ENCODE measurements around the gene CCDC82. TPM values are rescaled to one million over a fixed set of nuclear protein-coding genes. Genes with fewer than 3 reads are reported as not detected.

Gene CCDC82
- polyA plus RNA-seq, 2 donors: 6.8 to 10.4 TPM

DNA sequence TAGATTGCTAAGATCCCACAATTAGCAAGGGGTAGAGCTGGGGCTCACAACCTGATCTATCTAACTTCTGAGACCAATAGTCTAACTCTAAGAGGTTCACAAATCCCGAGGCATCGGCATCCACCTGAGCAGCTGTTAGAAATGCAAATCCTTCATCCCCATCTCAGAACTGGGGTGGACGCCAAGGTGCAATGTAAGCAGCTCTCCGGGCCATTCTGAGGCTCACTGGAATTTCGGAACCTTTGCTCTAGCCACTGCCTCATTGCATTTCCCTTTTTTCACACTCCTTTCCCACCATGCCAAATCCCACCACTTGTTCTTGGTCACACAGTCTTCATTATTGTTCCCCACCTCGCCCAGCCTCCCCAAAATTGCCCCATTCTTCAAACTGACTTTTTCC lies 76.5 kb downstream of the CCDC82 start:
- peaks cover 2 to 9% of the 10 kb centered on the region in 2 donors for H3K4me1 ChIP-seq (ENCODE audit: control insufficient read depth in 2 of 2, insufficient read depth in 2 of 2, low read length in 1 of 2)
- H3K27ac ChIP-seq (ENCODE audit: low read depth in 2 of 2, low read length in 1 of 2): no peak overlapping the region

DNA sequence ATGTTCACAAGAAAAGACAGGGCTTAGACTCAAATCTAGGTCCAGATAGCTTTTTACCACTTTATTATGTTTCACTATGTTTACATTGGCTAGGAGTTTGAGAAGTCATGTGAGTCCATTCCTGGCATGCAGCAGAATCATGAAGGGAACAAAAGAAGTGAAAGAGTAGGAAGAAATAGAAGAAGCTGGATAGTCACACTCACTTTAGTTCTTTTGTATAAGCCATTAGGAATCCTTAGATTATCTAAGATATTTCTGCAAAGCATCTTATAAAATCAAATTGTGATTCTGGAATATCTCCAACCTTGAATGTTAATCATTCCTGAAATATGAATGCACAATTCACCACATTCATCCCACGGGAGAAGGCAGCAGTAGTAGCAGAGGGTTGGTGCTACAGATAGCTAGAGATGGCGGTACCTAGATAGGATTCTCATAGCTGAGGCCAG lies 78.6 kb downstream of the CCDC82 start:
- H3K4me1 ChIP-seq (ENCODE audit: control insufficient read depth in 2 of 2, insufficient read depth in 2 of 2, low read length in 1 of 2): peaks cover 2 to 4% of the 10 kb centered on the region in 2 donors
- no peaks in the 10 kb centered on the region for H3K27me3 ChIP-seq (ENCODE audit: control insufficient read depth in 1 of 2, insufficient read depth in 2 of 2, low read length in 2 of 2)
- H3K4me3 ChIP-seq (ENCODE audit: low read depth in 1 of 2, low read length in 2 of 2): no peak overlapping the region
- H3K27ac ChIP-seq (ENCODE audit: low read depth in 2 of 2, low read length in 1 of 2): peak overlapping the region in 1 of 2 donors; percentile 44
- H3K9me3 ChIP-seq (ENCODE audit: control insufficient read depth in 2 of 2, insufficient read depth in 1 of 2, low read depth in 1 of 2, low read length in 1 of 2): no peaks in the 10 kb centered on the region
- no peaks in the 10 kb centered on the region for H3K36me3 ChIP-seq (ENCODE audit: control insufficient read depth in 2 of 2, insufficient read depth in 2 of 2, low read length in 1 of 2)
- 34 to 45% methylated on average over 2 of the region's 2 CpGs for WGBS, 2 donors

More for the DNA sequence above, 76.5 kb downstream of the CCDC82 start:
- no peaks in the 10 kb centered on the region for H3K9me3 ChIP-seq (ENCODE audit: control insufficient read depth in 2 of 2, insufficient read depth in 1 of 2, low read depth in 1 of 2, low read length in 1 of 2)
- H3K27me3 ChIP-seq (ENCODE audit: control insufficient read depth in 1 of 2, insufficient read depth in 2 of 2, low read length in 2 of 2): no peaks in the 10 kb centered on the region
- WGBS, 2 donors: 87% methylated on average over 6 of the region's 6 CpGs
- no peak overlapping the region for H3K4me3 ChIP-seq (ENCODE audit: low read depth in 1 of 2, low read length in 2 of 2)
- no peaks in the 10 kb centered on the region for H3K36me3 ChIP-seq (ENCODE audit: control insufficient read depth in 2 of 2, insufficient read depth in 2 of 2, low read length in 1 of 2)

DNA sequence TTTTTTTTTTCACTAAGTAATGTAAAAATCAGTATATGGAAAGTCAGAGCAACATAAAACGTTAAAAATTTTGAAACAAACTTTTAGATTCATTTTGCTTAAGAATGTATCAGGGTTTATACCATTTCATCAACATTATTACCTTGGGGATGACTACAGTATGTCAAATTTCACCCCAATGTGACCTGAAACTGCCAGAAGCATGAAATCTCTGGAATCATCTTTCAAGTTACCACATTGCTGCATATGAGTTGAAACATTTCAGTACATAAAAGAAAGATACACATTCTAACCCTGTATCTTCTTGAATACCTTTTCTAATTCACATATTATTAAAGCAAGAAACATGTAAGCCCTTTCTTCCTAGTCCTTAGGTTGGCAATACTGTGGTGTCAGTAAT lies 79.5 kb downstream of the CCDC82 start:
- Histone ChIP-seq H3K4me3 (ENCODE audit: low read depth in 1 of 2, low read length in 2 of 2) (no peak overlapping the region), H3K36me3 (ENCODE audit: control insufficient read depth in 2 of 2, insufficient read depth in 2 of 2, low read length in 1 of 2) (no peaks in the 10 kb centered on the region), H3K27me3 (ENCODE audit: control insufficient read depth in 1 of 2, insufficient read depth in 2 of 2, low read length in 2 of 2) (no peaks in the 10 kb centered on the region), H3K27ac (ENCODE audit: low read depth in 2 of 2, low read length in 1 of 2) (no peak overlapping the region), H3K4me1 (ENCODE audit: control insufficient read depth in 2 of 2, insufficient read depth in 2 of 2, low read length in 1 of 2) (peaks cover 2% of the 10 kb centered on the region in 2 donors), H3K9me3 (ENCODE audit: control insufficient read depth in 2 of 2, insufficient read depth in 1 of 2, low read depth in 1 of 2, low read length in 1 of 2) (no peaks in the 10 kb centered on the region)
- WGBS, 2 donors: 70 to 77% methylated on average over 1 of the region's 1 CpG

DNA sequence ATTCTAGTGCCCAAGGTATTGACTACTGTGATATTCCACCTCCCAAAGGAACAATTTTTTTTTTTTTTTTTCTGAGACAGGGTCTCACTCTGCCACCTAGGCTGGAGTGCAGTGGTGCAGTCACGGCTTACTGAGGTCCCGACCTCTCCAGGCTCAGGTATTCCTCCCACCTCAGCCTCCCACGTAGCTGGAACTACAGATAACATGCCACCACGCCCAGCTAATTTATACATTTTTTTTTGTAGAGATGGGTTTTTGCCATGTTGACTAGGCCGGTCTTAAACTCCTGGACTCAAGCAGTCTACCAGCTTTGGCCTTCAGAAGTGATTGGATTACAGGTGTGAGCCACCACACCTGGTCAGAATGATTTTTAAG lies 80.1 kb downstream of the CCDC82 start:
- no peaks in the 10 kb centered on the region for H3K27me3 ChIP-seq (ENCODE audit: control insufficient read depth in 1 of 2, insufficient read depth in 2 of 2, low read length in 2 of 2)
- H3K4me1 ChIP-seq (ENCODE audit: control insufficient read depth in 2 of 2, insufficient read depth in 2 of 2, low read length in 1 of 2): peaks cover under 1 to 2% of the 10 kb centered on the region in 2 donors
- no peak overlapping the region for H3K4me3 ChIP-seq (ENCODE audit: low read depth in 1 of 2, low read length in 2 of 2)
- WGBS, 2 donors: 62 to 71% methylated on average over 5 of the region's 5 CpGs
- peak overlapping the region in 1 of 2 donors; percentile 34 for H3K27ac ChIP-seq (ENCODE audit: low read depth in 2 of 2, low read length in 1 of 2)
- H3K9me3 ChIP-seq (ENCODE audit: control insufficient read depth in 2 of 2, insufficient read depth in 1 of 2, low read depth in 1 of 2, low read length in 1 of 2): no peaks in the 10 kb centered on the region
- no peaks in the 10 kb centered on the region for H3K36me3 ChIP-seq (ENCODE audit: control insufficient read depth in 2 of 2, insufficient read depth in 2 of 2, low read length in 1 of 2)

DNA sequence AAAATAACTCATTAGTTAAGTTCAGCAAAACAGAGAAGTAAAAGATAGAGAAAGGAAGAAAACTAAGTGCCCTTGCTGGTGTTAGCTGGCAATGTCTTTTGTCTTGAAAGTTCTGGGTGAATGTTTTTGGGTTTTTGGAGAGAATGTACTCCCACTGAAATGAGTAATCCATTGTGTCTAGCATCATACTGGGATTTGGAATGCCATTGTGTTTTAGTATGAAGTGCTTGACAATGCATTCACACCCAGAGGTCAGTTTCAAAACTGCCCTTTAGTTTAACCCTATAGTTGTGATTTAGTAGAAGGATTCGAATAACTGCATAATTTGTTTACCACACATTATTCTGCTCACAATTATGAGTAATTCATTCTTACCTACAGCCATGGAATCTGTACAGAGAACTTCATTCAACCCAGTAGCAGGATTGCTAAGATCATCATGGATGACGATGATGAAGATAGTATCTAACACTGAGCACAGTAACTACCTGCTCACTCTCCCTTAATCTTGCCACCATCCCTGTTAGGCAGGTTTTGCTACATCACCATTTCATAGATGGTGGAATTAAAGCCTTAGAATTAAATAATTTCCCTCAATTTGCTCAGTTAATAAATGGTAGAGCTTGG lies 80.6 kb downstream of the CCDC82 start:
- Histone ChIP-seq H3K4me3 (ENCODE audit: low read depth in 1 of 2, low read length in 2 of 2) (no peak overlapping the region), H3K27ac (ENCODE audit: low read depth in 2 of 2, low read length in 1 of 2) (peak overlapping the region in 1 of 2 donors; percentile 34), H3K4me1 (ENCODE audit: control insufficient read depth in 2 of 2, insufficient read depth in 2 of 2, low read length in 1 of 2) (peaks cover 0 to 2% of the 10 kb centered on the region in 2 donors), H3K27me3 (ENCODE audit: control insufficient read depth in 1 of 2, insufficient read depth in 2 of 2, low read length in 2 of 2) (no peaks in the 10 kb centered on the region), H3K9me3 (ENCODE audit: control insufficient read depth in 2 of 2, insufficient read depth in 1 of 2, low read depth in 1 of 2, low read length in 1 of 2) (no peaks in the 10 kb centered on the region), H3K36me3 (ENCODE audit: control insufficient read depth in 2 of 2, insufficient read depth in 2 of 2, low read length in 1 of 2) (no peaks in the 10 kb centered on the region)
- WGBS, 2 donors: 69 to 77% methylated on average over 2 of the region's 2 CpGs

DNA sequence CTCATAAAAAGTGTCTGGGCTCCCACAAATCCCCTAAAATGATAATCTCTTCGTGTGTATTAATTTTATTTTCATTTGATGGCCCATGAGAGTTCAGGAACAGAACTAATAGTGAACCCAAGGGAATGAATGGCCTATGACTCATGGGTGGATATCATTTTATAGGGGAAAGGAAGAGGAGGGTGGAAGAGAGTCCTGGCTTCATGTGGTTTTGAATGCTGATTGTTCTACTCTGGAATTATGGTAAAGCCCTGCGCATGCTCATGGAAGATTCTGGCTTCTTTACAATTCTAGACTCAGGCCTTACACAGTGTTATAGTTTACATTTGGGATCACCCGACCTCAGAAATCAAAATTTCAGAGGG lies 82.0 kb downstream of the CCDC82 start:
- WGBS, 2 donors: 30 to 37% methylated on average over 3 of the region's 3 CpGs
- no peaks in the 10 kb centered on the region for H3K36me3 ChIP-seq (ENCODE audit: control insufficient read depth in 2 of 2, insufficient read depth in 2 of 2, low read length in 1 of 2)
- peak overlapping the region; percentile 85 to 93 for H3K27ac ChIP-seq (ENCODE audit: low read depth in 2 of 2, low read length in 1 of 2)
- H3K9me3 ChIP-seq (ENCODE audit: control insufficient read depth in 2 of 2, insufficient read depth in 1 of 2, low read depth in 1 of 2, low read length in 1 of 2): no peaks in the 10 kb centered on the region
- no peaks in the 10 kb centered on the region for H3K4me1 ChIP-seq (ENCODE audit: control insufficient read depth in 2 of 2, insufficient read depth in 2 of 2, low read length in 1 of 2)
- H3K4me3 ChIP-seq (ENCODE audit: low read depth in 1 of 2, low read length in 2 of 2): peak overlapping the region in 1 of 2 donors; percentile 8
- no peaks in the 10 kb centered on the region for H3K27me3 ChIP-seq (ENCODE audit: control insufficient read depth in 1 of 2, insufficient read depth in 2 of 2, low read length in 2 of 2)

DNA sequence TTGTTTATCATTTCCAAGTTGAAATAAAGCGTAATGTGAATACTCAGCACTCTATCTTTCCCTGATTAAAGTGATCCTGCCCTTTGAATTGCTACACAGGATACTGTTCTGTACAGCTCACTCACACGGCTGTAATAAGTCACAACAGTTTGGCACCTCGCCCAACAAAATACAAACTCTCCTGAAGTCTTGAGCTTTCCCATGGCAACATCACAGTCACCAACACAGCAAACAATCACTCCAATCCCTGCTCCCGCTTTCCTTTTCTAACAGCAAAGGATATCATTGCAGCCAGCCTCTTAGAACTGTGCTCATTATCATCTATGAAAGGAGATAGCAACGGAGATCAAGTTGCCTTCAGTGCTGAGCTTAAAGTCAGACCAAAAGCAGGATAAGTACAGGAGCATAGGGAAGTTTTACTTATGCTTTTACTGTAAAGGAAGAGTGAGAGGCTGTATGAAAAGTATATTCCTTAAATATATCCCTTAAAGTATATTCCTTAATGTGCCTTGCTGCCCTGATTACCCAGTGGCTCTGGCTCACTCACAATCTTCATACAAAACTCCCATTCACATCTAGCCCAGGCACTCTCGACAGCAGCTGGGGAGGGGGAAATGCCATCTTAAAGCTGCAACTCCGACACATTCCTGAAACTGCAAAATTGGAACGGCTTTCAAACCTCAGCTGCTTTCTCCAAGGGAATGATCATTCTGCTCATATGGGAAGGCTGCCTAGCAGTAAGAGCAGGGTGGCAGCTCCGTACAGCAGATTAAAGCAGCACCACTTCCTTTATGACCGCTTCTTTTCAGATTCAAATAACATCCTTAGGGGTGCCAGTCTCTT lies 82.6 kb downstream of the CCDC82 start:
- 14% methylated on average over 10 of the region's 10 CpGs for WGBS, 2 donors
- Histone ChIP-seq H3K27me3 (ENCODE audit: control insufficient read depth in 1 of 2, insufficient read depth in 2 of 2, low read length in 2 of 2) (no peaks in the 10 kb centered on the region), H3K9me3 (ENCODE audit: control insufficient read depth in 2 of 2, insufficient read depth in 1 of 2, low read depth in 1 of 2, low read length in 1 of 2) (no peaks in the 10 kb centered on the region), H3K4me3 (ENCODE audit: low read depth in 1 of 2, low read length in 2 of 2) (peak overlapping the region in 1 of 2 donors; percentile 8), H3K27ac (ENCODE audit: low read depth in 2 of 2, low read length in 1 of 2) (peak overlapping the region; percentile 85 to 93), H3K4me1 (ENCODE audit: control insufficient read depth in 2 of 2, insufficient read depth in 2 of 2, low read length in 1 of 2) (peaks cover 0 to 2% of the 10 kb centered on the region in 2 donors), H3K36me3 (ENCODE audit: control insufficient read depth in 2 of 2, insufficient read depth in 2 of 2, low read length in 1 of 2) (no peaks in the 10 kb centered on the region)

DNA sequence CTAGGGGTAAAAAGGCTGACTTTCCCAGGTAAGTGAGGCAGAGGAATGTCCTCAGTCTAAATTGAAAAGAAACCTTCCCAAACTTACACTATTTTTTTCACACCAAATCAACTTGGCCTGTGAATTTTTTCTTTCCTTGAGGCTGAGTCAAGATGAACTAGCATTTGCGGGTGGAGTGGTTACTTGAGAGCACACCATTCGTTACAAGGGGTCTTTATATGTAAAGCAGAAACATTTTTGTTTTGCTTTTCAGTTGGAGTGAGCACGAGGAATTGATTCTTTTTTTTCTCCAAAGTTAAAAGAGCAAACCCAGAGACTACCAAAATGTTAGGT lies 83.1 kb downstream of the CCDC82 start:
- H3K36me3 ChIP-seq (ENCODE audit: control insufficient read depth in 2 of 2, insufficient read depth in 2 of 2, low read length in 1 of 2): no peaks in the 10 kb centered on the region
- no peak overlapping the region for H3K4me3 ChIP-seq (ENCODE audit: low read depth in 1 of 2, low read length in 2 of 2)
- H3K4me1 ChIP-seq (ENCODE audit: control insufficient read depth in 2 of 2, insufficient read depth in 2 of 2, low read length in 1 of 2): peaks cover 0 to 2% of the 10 kb centered on the region in 2 donors
- H3K9me3 ChIP-seq (ENCODE audit: control insufficient read depth in 2 of 2, insufficient read depth in 1 of 2, low read depth in 1 of 2, low read length in 1 of 2): no peaks in the 10 kb centered on the region
- 13 to 18% methylated on average over 3 of the region's 3 CpGs for WGBS, 2 donors
- H3K27ac ChIP-seq (ENCODE audit: low read depth in 2 of 2, low read length in 1 of 2): peak overlapping the region; percentile 48 to 85
- no peaks in the 10 kb centered on the region for H3K27me3 ChIP-seq (ENCODE audit: control insufficient read depth in 1 of 2, insufficient read depth in 2 of 2, low read length in 2 of 2)

DNA sequence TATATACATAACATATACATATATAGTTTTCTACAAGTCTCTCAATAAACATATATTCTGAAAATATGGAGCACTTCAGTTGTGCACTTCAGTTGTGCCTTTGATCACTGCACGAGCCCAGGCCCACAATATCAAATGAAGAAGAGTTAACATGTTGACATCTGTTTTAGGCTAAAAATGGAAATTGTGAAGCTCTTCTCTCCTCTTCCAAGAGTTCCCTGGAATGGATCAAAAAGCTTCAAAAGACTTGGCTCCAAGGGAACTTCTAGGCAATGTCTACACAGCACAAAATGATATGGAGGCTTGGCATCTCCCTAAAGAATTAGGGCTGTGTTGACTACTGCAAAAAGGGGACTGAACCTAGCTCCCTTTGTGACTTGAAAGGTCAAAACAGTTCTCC lies 83.6 kb downstream of the CCDC82 start:
- Histone ChIP-seq H3K27ac (ENCODE audit: low read depth in 2 of 2, low read length in 1 of 2) (peak overlapping the region in 1 of 2 donors; percentile 85), H3K9me3 (ENCODE audit: control insufficient read depth in 2 of 2, insufficient read depth in 1 of 2, low read depth in 1 of 2, low read length in 1 of 2) (no peaks in the 10 kb centered on the region), H3K27me3 (ENCODE audit: control insufficient read depth in 1 of 2, insufficient read depth in 2 of 2, low read length in 2 of 2) (no peaks in the 10 kb centered on the region), H3K4me3 (ENCODE audit: low read depth in 1 of 2, low read length in 2 of 2) (no peak overlapping the region), H3K36me3 (ENCODE audit: control insufficient read depth in 2 of 2, insufficient read depth in 2 of 2, low read length in 1 of 2) (no peaks in the 10 kb centered on the region), H3K4me1 (ENCODE audit: control insufficient read depth in 2 of 2, insufficient read depth in 2 of 2, low read length in 1 of 2) (peaks cover 0 to 2% of the 10 kb centered on the region in 2 donors)
- 67 to 68% methylated on average over 1 of the region's 1 CpG for WGBS, 2 donors
